ENCODE measurements around the gene GRIK3. TPM values are rescaled to one million over a fixed set of nuclear protein-coding genes. Genes with fewer than 3 reads are reported as not detected.

The GRIK3 gene
- total and polyA plus RNA-seq, 4 donors = 0.03 to 0.08 (median 0.05) TPM; not detected in 1

DNA sequence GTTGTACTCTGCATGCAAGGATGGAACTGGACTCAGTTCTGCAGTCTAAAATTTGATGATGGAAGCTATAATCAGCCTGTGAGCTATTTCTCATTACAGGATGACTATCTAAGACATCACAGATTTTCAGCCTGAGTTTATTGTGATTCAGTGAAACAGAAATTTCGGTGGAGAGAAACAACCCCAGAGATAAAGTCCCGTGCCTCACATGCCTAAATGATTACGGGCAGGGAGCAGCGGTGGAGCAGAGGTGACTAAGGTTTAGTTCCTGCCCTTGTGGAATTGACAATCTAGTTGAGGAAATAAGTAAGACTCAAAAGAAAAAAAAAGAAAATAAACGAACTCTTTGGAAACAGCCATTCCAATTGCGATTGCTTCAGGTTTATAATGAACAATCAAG lies 96.9 kb downstream of the GRIK3 start:
- Histone ChIP-seq H3K4me1 (ENCODE audit: control insufficient read depth in 4 of 4, insufficient read depth in 4 of 4, low read length in 3 of 4) (no peaks in the 10 kb centered on the region), H3K36me3 (ENCODE audit: control insufficient read depth in 4 of 4, insufficient read depth in 3 of 4, low read depth in 1 of 4, low read length in 3 of 4) (no peaks in the 10 kb centered on the region), H3K4me3 (ENCODE audit: low read depth in 1 of 3, low read length in 3 of 3) (no peak overlapping the region), H3K9me3 (ENCODE audit: control insufficient read depth in 4 of 4, low read length in 3 of 4) (no peaks in the 10 kb centered on the region), H3K9ac (ENCODE audit: low read depth in 1 of 2, low read length in 2 of 2) (no peak overlapping the region), H3K27me3 (ENCODE audit: control insufficient read depth in 4 of 4, insufficient read depth in 4 of 4, low read length in 3 of 4) (peaks cover 0 to 16% (median 9%) of the 10 kb centered on the region in 4 donors), H3K27ac (ENCODE audit: low read depth in 1 of 2, low read length in 2 of 2) (no peak overlapping the region)
- TF ChIP-seq RAD21 (IDR thresholded peaks at IDR 0.05) (no peak), GABPA (IDR thresholded peaks at IDR 0.05 in 1 of 2, conservative IDR thresholded peaks at IDR 0.05 in 1 of 2) (no peak), EGR1 (IDR thresholded peaks at IDR 0.05; ENCODE audit: low read depth in 2 of 2) (no peak)
- TF ChIP-seq, protein P1, sequence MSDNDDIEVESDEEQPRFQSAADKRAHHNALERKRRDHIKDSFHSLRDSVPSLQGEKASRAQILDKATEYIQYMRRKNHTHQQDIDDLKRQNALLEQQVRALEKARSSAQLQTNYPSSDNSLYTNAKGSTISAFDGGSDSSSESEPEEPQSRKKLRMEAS (IDR thresholded peaks at IDR 0.05) = no peak
- WGBS = 72% methylated on average over 6 of the region's 6 CpGs
- DNase-seq (ENCODE audit: low spot score) = no peak

DNA sequence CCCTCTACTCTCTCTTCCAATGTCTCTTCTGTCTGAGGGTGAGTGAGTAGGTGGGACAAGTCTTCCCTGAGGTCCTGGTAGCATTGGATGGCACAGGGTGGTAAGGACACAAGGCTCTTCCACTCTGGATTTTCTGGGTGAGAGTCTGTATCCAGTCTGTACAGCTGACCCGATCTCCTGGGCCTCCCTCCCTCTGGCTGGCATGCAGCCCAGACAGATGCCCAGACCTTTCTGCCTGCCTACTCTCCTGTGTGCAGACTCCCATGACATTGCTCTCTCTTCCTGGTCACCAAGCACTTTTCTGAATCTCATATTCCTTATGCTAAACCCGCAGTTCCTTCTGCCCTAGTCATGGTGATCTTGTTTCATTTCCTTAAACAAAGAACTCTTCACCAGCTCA lies 100.3 kb downstream of the GRIK3 start:
- 66% methylated on average over 2 of the region's 2 CpGs for WGBS
- no peak for DNase-seq (ENCODE audit: low spot score)
- no peak for TF ChIP-seq TAF1 (conservative IDR thresholded peaks at IDR 0.05)
- TF ChIP-seq RXRA (IDR thresholded peaks at IDR 0.05) = no peak
- TF ChIP-seq FOXA1 (IDR thresholded peaks at IDR 0.05) = no peak
- Histone ChIP-seq H3K9me3 (ENCODE audit: control insufficient read depth in 4 of 4, low read length in 3 of 4) (no peaks in the 10 kb centered on the region), H3K4me3 (ENCODE audit: low read depth in 1 of 3, low read length in 3 of 3) (no peak overlapping the region), H3K36me3 (ENCODE audit: control insufficient read depth in 4 of 4, insufficient read depth in 3 of 4, low read depth in 1 of 4, low read length in 3 of 4) (no peaks in the 10 kb centered on the region), H3K4me1 (ENCODE audit: control insufficient read depth in 4 of 4, insufficient read depth in 4 of 4, low read length in 3 of 4) (no peaks in the 10 kb centered on the region), H3K27me3 (ENCODE audit: control insufficient read depth in 4 of 4, insufficient read depth in 4 of 4, low read length in 3 of 4) (peaks cover 0 to 12% (median 8%) of the 10 kb centered on the region in 4 donors), H3K9ac (ENCODE audit: low read depth in 1 of 2, low read length in 2 of 2) (no peak overlapping the region), H3K27ac (ENCODE audit: low read depth in 1 of 2, low read length in 2 of 2) (no peak overlapping the region)

DNA sequence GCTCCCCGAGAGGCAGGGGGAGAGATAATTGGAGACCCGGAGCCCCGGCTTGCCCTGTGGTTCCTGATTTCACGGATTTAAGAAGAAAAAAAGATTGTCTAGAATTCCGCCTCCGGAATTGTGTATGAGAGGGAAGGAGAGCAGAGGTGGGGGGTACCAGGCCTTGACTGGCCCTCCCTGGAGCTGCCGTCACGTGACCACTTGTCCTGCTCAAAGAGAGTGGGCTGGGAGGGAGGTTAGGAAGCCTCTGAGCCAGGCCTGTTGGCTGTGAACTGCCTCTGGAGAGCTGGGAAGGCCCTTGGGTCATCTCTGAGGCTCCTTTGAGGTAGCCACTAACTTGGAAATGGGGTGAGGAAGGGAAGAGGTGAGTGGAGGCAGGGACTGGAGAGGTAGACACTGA lies 106.5 kb downstream of the GRIK3 start:
- H3K9me3 ChIP-seq (ENCODE audit: control insufficient read depth in 4 of 4, low read length in 3 of 4) = no peaks in the 10 kb centered on the region
- H3K4me1 ChIP-seq (ENCODE audit: control insufficient read depth in 4 of 4, insufficient read depth in 4 of 4, low read length in 3 of 4) = no peaks in the 10 kb centered on the region
- no peak overlapping the region for H3K9ac ChIP-seq (ENCODE audit: low read depth in 1 of 2, low read length in 2 of 2)
- no peak overlapping the region for H3K27ac ChIP-seq (ENCODE audit: low read depth in 1 of 2, low read length in 2 of 2)
- no peaks in the 10 kb centered on the region for H3K36me3 ChIP-seq (ENCODE audit: control insufficient read depth in 4 of 4, insufficient read depth in 3 of 4, low read depth in 1 of 4, low read length in 3 of 4)
- H3K27me3 ChIP-seq (ENCODE audit: control insufficient read depth in 4 of 4, insufficient read depth in 4 of 4, low read length in 3 of 4) = no peaks in the 10 kb centered on the region
- no peak for TF ChIP-seq GABPA (IDR thresholded peaks at IDR 0.05 in 1 of 2, conservative IDR thresholded peaks at IDR 0.05 in 1 of 2)
- TF ChIP-seq, protein P2, sequence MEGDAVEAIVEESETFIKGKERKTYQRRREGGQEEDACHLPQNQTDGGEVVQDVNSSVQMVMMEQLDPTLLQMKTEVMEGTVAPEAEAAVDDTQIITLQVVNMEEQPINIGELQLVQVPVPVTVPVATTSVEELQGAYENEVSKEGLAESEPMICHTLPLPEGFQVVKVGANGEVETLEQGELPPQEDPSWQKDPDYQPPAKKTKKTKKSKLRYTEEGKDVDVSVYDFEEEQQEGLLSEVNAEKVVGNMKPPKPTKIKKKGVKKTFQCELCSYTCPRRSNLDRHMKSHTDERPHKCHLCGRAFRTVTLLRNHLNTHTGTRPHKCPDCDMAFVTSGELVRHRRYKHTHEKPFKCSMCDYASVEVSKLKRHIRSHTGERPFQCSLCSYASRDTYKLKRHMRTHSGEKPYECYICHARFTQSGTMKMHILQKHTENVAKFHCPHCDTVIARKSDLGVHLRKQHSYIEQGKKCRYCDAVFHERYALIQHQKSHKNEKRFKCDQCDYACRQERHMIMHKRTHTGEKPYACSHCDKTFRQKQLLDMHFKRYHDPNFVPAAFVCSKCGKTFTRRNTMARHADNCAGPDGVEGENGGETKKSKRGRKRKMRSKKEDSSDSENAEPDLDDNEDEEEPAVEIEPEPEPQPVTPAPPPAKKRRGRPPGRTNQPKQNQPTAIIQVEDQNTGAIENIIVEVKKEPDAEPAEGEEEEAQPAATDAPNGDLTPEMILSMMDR (IDR thresholded peaks at IDR 0.05; ENCODE audit: low read depth, low read length, missing input control) = no peak
- TF ChIP-seq EGR1 (IDR thresholded peaks at IDR 0.05; ENCODE audit: low read depth in 2 of 2) = no peak
- no peak for TF ChIP-seq RXRA (IDR thresholded peaks at IDR 0.05)
- TF ChIP-seq, protein P3, sequence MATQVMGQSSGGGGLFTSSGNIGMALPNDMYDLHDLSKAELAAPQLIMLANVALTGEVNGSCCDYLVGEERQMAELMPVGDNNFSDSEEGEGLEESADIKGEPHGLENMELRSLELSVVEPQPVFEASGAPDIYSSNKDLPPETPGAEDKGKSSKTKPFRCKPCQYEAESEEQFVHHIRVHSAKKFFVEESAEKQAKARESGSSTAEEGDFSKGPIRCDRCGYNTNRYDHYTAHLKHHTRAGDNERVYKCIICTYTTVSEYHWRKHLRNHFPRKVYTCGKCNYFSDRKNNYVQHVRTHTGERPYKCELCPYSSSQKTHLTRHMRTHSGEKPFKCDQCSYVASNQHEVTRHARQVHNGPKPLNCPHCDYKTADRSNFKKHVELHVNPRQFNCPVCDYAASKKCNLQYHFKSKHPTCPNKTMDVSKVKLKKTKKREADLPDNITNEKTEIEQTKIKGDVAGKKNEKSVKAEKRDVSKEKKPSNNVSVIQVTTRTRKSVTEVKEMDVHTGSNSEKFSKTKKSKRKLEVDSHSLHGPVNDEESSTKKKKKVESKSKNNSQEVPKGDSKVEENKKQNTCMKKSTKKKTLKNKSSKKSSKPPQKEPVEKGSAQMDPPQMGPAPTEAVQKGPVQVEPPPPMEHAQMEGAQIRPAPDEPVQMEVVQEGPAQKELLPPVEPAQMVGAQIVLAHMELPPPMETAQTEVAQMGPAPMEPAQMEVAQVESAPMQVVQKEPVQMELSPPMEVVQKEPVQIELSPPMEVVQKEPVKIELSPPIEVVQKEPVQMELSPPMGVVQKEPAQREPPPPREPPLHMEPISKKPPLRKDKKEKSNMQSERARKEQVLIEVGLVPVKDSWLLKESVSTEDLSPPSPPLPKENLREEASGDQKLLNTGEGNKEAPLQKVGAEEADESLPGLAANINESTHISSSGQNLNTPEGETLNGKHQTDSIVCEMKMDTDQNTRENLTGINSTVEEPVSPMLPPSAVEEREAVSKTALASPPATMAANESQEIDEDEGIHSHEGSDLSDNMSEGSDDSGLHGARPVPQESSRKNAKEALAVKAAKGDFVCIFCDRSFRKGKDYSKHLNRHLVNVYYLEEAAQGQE (IDR thresholded peaks at IDR 0.05) = no peak
- no peak for TF ChIP-seq NR2F2 (IDR thresholded peaks at IDR 0.05)
- no peak for TF ChIP-seq JUND (IDR thresholded peaks at IDR 0.05)
- TF ChIP-seq FOXA1 (IDR thresholded peaks at IDR 0.05) = no peak
- no peak overlapping the region for H3K4me3 ChIP-seq (ENCODE audit: low read depth in 1 of 3, low read length in 3 of 3)
- no peak for DNase-seq (ENCODE audit: low spot score)
- 68% methylated on average over 8 of the region's 8 CpGs for WGBS

All from liver (tissue), 9 donors.